GM18951 (cell line): Measurements from ENCODE around the gene ABHD6.
"Not testable (repeated sequence)": the region's sequence is repeated elsewhere in the genome, so short reads cannot be mapped to it uniquely, and the experiment has no call there.

Experiments used
- POLR2A ChIP-seq: IDR thresholded peaks from 4 replicates; pipeline ENCODE4 v1.6.1; 2011; ENCODE audit warnings: mild to moderate bottlenecking; ENCODE audit not compliant: insufficient read length, insufficient read depth; ENCODE audit errors: extremely low read depth
- in situ Hi-C: fragments of 300-500 bp; cut with MboI; formaldehyde crosslinking; loops from one replicate; pipeline ENCODE4 v1.12.0; 2022; ENCODE audit warnings: low sequenced_read_pairs, mixed read lengths, inconsistent platforms; ENCODE audit not compliant: unreplicated experiment

The ABHD6 gene

DNA sequence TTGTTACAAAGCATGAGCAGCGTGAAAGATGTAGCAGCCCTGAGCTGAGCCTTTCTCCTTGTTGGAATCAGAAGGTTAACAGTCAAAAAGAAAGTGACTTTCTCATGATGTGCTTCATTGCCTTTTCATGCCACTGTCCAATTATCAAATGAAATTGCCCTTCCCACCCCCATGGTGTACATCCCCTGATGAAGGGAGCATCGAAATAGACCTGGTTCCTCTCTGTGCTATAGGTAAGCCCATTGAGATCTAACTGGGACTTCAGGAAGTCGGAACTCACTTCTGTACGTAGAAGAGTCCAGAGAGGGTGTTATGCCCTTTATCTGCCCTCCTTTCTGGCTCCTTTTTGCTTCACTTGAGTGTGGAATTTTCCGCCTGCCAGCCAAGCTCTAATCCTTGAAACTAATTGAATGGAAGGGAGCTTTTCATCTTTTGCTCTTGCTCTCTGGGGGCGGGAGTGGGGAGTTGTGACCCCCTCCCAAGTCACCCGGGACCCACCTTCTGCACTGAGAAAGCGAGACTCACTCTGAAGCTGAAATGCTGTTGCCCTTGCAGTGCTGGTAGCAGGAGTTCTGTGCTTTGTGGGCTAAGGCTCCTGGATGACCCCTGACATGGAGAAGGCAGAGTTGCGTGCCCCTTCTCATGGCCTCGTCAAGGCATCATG, 20.9 kb downstream of the ABHD6 start:
- in situ Hi-C loops: no loop called here
- TF ChIP-seq POLR2A: no peak

GRCh38 chr3:58260261-58260731, 22.7 kb downstream of the ABHD6 start:
- in situ Hi-C loops: no loop called here
- TF ChIP-seq POLR2A: no peak

DNA sequence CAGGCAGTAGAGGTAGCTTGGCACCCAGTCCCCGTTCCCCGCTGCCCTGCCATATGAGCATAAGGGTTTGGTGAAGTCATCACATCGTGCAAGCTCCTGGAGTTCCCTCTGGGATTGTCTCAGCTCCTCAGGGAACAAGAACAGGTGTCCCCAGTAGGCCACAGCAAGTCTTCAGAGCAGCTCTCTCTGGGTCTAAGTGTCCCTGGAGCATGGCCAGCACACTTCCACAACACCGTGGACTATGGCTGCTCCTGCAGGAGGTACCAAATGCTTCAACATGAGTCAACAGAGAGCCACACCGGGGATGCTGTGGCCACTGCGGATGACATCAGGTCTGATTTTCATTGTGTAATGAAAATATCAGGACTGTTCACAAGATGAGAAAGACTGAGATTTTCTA, 23.1 kb downstream of the ABHD6 start:
- in situ Hi-C loops: no loop called here
- no peak for TF ChIP-seq POLR2A

- in situ Hi-C loops: no loop called here
- TF ChIP-seq POLR2A: no peak
Observed at GRCh38 chr3:58261954-58262666, 24.5 kb downstream of the ABHD6 start.

GRCh38 chr3:58266577-58266976, 29.0 kb downstream of the ABHD6 start:
- in situ Hi-C loops: no loop called here
- no peak for TF ChIP-seq POLR2A

- in situ Hi-C loops: not testable (repeated sequence)
Observed at GRCh38 chr3:58267543-58267942, 30.0 kb downstream of the ABHD6 start.

- TF ChIP-seq POLR2A: no peak
Observed at GRCh38 chr3:58269356-58269755, 31.8 kb downstream of the ABHD6 start.

DNA sequence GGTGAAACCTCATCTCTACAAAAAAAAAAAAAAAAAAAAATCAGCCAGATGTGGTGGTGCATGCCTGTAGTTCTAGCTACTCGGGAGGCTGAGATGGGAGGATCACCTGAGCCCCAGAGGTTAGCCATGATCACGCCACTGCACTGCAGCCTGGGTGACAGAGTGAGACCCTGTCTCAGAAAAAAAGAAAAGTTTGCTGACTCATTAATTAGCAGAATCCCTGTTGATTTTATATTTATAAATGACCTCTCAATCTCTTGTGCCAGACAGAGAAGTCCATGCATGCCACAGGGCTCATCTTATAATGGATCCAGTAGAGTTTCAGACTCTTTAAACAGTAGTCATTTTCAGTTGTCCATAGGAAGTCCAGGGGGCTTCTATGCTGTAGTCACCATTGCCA, 32.9 kb downstream of the ABHD6 start:
- in situ Hi-C loops: no loop called here
- no peak for TF ChIP-seq POLR2A

More at GRCh38 chr3:58269356-58269755, 31.8 kb downstream of the ABHD6 start:
- in situ Hi-C loops: no loop called here

DNA sequence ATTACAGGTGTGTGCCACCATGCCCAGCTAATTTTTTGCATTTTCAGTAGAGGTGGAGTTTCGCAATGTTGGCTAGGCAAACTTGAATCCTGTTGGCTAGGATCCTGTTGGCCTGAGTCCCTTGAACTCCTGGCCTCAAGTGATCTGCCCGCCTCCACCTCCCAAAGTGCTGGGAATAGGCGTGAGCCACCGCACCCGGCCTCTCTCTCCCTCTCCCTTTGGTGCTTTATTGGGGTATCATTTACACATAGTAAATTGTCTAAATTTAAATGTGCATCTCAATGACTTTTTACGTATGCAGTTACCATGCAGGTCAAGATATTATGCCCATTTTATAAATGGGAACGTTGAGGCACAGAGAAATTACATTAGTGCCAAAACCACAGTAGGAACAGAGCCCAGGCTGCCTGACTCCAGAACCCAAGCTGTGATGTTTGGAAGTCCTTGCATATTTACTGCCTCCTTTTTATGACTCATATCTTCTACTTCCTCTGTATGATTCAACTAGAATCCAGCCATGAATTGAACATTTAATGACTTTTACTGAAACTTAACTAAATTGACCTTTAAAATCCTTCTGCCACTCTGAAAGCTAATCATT, 34.4 kb downstream of the ABHD6 start:
- in situ Hi-C loops: no loop called here
- TF ChIP-seq POLR2A: no peak

GRCh38 chr3:58272891-58273290, 35.3 kb downstream of the ABHD6 start:
- in situ Hi-C loops: no loop called here
- TF ChIP-seq POLR2A: no peak

GRCh38 chr3:58273362-58273761, 35.8 kb downstream of the ABHD6 start:
- in situ Hi-C loops: not testable (repeated sequence)

GRCh38 chr3:58274027-58274614, 36.5 kb downstream of the ABHD6 start:
- in situ Hi-C loops: no loop called here
- TF ChIP-seq POLR2A: no peak

- in situ Hi-C loops: no loop called here
Observed at GRCh38 chr3:58281069-58281468, 43.5 kb downstream of the ABHD6 start.

GRCh38 chr3:58285334-58285733, 47.7 kb downstream of the ABHD6 start:
- TF ChIP-seq POLR2A: no peak
- in situ Hi-C loops: no loop called here

More at GRCh38 chr3:58281069-58281468, 43.5 kb downstream of the ABHD6 start:
- TF ChIP-seq POLR2A: no peak
